Middle frontal gyrus (tissue), 1 donor: ENCODE results near the gene LELP1.
"Not testable (repeated sequence)": the region's sequence is repeated elsewhere in the genome, so short reads cannot be mapped to it uniquely, and the experiment has no call there.

Experiments used
- DNase-seq: peaks from one replicate; pipeline ENCODE4 v3.0.0-alpha.2; 2015; ENCODE audit warnings: low spot score; ENCODE audit errors: extremely low spot score

Gene LELP1

GRCh38 chr1:153228491-153228890 is 25.3 kb downstream of the LELP1 start:
- DNase-seq: no peak

GRCh38 chr1:153229076-153229829 is 26.0 kb downstream of the LELP1 start:
- not testable (repeated sequence) for DNase-seq

GRCh38 chr1:153231363-153231762 is 28.1 kb downstream of the LELP1 start:
- no peak for DNase-seq

- DNase-seq: no peak
These were observed 28.6 kb downstream of the LELP1 start for GRCh38 chr1:153231785-153232184.

- no peak for DNase-seq
These were observed 29.3 kb downstream of the LELP1 start for GRCh38 chr1:153232553-153232952.

GRCh38 chr1:153233448-153233847 is 30.2 kb downstream of the LELP1 start:
- DNase-seq: no peak

- DNase-seq: no peak
These were observed 35.3 kb downstream of the LELP1 start for GRCh38 chr1:153238527-153238926.

- no peak for DNase-seq
These were observed 38.9 kb downstream of the LELP1 start for GRCh38 chr1:153242160-153242559.

GRCh38 chr1:153245466-153245865 is 42.2 kb downstream of the LELP1 start:
- DNase-seq: no peak

- DNase-seq: no peak
These were observed 42.8 kb downstream of the LELP1 start for GRCh38 chr1:153246018-153246417.

- no peak for DNase-seq
These were observed 43.6 kb downstream of the LELP1 start for GRCh38 chr1:153246825-153247224.

GRCh38 chr1:153248176-153248879 is 45.1 kb downstream of the LELP1 start:
- DNase-seq: no peak

GRCh38 chr1:153250166-153250565 is 46.9 kb downstream of the LELP1 start:
- no peak for DNase-seq

- no peak for DNase-seq
These were observed 47.9 kb downstream of the LELP1 start for GRCh38 chr1:153251087-153251486.

GRCh38 chr1:153251562-153251961 is 48.3 kb downstream of the LELP1 start:
- no peak for DNase-seq

- DNase-seq: no peak
These were observed 48.8 kb downstream of the LELP1 start for GRCh38 chr1:153251988-153252387.

GRCh38 chr1:153253076-153253475 is 49.8 kb downstream of the LELP1 start:
- DNase-seq: no peak

GRCh38 chr1:153253693-153254092 is 50.5 kb downstream of the LELP1 start:
- DNase-seq: no peak
